Spleen (tissue), 7 donors: ENCODE measurements around the gene ATP13A4.

Source experiments
- CTCF ChIP-seq, 11 experiments: fragments of 200-600 bp in 7 of 11; fragments of 450-650 bp in 4 of 11; sonication (generic) in 4 of 11; IDR thresholded peaks in 8 of 11; conservative IDR thresholded peaks in 3 of 11; 1 replicate in 7 of 11; 2 replicates in 4 of 11; pipeline versions ENCODE4 v1.4.0 to v1.8.0; 2016 to 2021; ENCODE audit warnings: antibody characterized with exemption in 11 of 11, inconsistent platforms in 4 of 11, mild to moderate bottlenecking in 1 of 11
- POLR2AphosphoS5 ChIP-seq, 3 donors: sonication (generic); formaldehyde crosslinking; IDR thresholded peaks; one replicate each; pipeline ENCODE4 v1.5.1; 2017; ENCODE audit warnings: antibody characterized with exemption in 3 of 3
- donor health status: DM: no; HTN: no; CAD: no; lungs with moderate emphysema.
- donor health status: DM: no; HTN: no; CAD: no.
- donor health status: DM: no; HTN: no; CAD: no.

GRCh38 chr3:193446965-193447602 is 107.6 kb downstream of the ATP13A4 start:
- TF ChIP-seq POLR2AphosphoS5 (IDR thresholded peaks at IDR 0.05) (no peak), CTCF (IDR thresholded peaks at IDR 0.05 in 8 of 11, conservative IDR thresholded peaks at IDR 0.05 in 3 of 11) (no peak)
